Activated CD4-positive, alpha-beta T cell treated with anti-CD3 and anti-CD28 coated beads, Interleukin-2, amount 50 U/mL, for 16 hours (primary cell): ENCODE measurements around the gene TM9SF1.

Experiments used
- DNase-seq: peaks from one replicate; pipeline ENCODE4 v3.0.0-alpha.2; 2020

The TM9SF1 gene

DNA sequence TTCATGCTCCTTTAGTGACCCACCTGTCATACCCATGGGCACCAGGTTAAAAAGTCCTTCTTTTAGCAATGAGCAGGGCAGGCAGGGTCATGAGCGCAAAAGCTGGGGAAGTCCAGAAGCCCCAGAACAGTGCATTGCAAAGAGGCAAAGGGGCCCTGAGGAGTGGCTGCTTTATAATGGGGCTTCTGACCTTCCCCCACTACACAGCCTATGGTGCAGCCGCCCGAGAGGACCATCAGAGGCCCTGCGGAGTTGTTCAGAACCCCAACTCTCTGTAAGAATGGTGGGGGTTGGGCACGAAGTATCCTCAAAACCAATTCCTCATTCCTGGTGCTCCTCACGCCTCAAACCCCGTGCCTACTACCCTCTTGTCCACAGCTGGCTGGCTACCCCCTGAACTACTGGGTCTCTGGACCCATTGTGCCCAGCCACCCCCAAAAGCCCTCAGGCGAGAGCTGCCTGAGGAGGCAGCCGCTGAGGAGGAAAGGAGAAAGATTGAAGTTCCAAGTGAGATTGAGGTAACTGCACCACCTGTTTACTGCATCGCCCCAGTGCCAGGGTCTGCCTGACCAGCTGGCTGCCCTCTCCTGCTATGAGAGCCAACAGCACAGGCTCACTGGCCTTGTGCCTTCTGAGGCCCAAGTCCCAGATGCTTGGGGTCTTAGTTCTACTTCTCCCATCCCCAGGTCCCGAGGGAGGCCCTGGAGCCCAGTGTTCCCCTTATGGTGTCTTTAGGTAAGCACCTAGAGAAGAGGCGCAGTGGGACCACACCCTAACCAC is 16.7 kb downstream of the TM9SF1 start:
- no peak for DNase-seq

DNA sequence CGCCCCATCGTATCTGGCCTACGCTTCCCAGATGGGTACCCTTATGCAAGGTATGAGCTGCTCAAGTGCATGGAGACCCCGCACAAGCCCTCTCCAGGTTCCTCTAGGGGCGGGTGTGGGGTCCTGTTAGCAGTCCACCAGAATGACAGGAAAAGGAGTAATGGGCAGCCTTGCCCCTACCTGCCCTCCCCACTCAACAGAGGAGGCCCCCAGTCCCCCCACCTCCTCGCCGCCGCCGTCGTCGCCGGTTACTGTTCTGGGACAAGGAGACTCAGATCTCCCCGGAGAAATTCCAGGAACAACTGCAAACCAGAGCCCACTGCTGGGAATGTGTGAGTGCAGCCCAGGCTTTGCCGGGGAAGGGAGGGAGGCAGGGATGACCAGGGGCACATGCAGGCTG is 17.4 kb downstream of the TM9SF1 start:
- no peak for DNase-seq

DNA sequence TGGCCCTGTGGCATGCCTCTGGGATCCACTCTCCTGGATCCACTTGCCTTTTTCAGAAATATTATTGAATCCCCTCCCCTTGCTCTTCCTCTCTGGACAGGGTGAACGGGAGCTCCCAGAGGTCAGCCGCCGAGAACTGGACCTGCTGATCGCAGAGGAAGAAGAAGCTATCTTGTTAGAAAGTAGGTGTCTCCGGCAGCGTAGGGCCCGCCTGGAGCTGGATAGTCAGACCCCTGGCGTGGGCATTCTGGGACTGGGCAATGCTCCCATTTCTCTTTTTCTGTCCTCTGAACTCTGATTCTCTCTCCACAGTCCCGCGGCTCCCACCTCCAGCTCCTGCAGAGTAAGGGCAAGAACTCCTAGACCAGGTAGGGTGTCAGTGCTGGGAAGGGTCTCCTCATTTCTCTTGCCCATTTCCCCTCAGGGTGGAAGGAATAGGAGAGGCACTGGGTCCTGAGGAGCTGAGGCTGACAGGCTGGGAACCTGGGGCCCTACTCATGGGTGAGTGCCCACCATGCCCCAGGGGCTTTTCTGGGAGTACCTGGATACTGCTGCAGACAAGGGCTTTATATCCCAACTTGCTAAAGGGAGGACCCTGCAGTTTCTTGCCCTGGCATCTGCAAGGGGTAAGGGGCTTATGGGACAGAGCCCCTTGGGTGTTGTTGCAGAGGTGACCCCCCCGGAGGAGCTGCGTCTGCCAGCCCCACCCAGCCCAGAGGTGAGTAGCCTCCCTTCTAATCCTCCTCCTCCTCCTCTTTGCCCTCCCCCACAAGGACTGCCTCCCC is 18.0 kb downstream of the TM9SF1 start:
- DNase-seq = no peak

DNA sequence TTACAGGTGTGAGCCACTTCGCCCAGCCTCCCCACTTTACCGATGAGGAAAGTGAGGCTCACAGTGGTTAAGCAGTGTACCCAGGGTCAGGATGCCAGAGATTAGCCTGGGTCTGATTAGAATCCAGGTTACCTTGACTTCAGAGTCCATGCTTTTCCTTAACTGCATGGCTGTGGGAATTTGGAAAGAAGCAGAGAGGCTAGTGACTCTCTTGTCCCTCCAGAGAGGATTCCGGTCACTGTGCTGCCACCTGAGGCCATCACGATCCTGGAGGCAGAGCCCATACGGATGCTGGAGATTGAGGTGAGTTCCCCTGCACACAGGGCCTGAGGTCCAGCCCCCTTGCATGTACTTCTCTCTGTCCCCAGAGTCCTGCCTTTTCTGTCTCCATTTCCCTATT is 18.6 kb downstream of the TM9SF1 start:
- DNase-seq = no peak

DNA sequence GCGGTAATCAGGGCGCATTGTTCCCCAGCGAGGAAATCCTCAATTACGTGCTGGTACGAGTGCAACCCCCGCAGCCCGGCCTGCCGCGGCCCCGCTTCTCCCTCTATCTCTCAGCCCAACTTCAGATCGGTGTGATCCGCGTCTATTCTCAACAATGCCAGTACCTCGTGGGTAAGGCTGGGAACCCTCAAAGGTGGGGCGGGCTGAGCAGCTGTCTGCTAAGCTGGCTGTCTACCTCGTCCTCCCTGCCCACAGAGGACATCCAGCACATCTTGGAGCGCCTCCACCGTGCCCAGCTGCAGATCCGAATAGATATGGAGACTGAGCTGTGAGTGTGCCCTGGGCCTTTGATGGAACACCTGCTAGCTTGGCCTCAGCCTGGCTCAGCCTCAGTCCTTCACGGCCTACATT is 22.4 kb downstream of the TM9SF1 start:
- DNase-seq = no peak

DNA sequence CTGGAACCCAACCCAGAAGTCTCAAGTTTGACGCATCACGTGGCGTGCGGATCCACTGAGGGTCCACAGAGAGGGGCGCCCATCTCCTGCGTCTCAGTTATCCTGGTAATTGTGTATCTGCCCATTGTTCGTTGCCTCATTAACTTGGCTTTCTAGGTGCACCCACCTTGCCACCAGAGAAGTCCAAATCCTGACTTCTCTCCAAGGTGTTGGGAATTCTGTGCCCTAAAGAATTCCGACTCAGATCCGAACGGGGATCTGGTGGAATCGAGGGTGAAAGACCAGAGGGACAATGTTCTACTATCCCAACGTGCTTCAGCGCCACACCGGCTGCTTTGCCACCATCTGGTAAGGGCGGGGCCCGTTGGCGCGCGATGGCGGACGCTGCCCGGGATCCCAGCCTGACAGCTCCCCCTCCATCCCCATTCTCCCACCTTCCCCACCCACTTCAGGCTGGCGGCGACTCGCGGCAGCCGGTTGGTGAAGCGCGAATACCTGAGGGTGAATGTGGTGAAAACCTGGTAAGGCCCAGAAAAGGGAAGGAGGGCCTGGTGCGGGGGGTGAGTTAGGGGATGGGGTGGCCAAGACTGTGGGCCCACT is 22.9 kb downstream of the TM9SF1 start:
- no peak for DNase-seq

DNA sequence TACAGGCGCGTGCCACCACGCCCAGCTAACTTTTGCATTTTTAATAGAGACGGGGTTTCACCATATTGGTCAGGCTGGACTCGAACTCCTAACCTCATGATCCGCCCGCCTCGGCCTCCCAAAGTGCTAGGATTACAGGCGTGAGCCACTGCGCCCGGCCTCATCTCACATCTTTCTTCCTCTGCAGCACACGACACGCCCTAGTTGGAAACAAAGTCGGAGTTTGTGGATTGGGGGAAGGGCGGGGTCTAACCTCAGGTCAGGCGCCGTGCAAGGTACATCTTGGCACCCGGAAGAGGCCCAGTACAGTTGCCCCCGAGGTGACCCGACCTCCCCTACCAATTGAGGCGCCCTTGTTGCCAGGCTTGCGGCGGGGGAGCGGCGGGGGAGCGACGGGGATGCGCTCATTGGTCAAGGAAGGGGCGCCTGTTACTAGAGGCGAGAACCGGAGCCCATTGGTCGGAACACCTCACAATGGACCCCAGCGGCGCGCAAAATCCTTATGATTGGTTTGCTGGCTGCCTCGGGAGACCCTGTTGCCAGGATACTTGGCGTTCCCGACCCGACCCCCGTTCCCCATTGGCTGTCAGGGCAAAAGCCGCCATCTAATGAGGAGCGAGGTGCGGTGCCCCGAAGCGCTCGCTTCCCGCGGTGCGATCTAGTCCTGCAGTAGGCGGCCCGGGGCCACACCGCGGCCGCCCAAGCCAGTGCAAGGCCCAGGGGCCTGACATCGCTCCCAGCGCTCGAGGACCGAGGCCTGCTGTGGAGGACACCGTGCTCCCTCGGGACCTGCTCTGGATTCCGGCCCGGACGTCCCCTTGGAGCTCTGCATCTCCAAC is 23.6 kb downstream of the TM9SF1 start, which contains the start of gene REC8:
REC8 (plus strand) TSS at position 659 of the 839 bp plus-strand sequence. CDS start 473 bp downstream, outside the sequence.
- DNase-seq = peak; percentile 70

DNA sequence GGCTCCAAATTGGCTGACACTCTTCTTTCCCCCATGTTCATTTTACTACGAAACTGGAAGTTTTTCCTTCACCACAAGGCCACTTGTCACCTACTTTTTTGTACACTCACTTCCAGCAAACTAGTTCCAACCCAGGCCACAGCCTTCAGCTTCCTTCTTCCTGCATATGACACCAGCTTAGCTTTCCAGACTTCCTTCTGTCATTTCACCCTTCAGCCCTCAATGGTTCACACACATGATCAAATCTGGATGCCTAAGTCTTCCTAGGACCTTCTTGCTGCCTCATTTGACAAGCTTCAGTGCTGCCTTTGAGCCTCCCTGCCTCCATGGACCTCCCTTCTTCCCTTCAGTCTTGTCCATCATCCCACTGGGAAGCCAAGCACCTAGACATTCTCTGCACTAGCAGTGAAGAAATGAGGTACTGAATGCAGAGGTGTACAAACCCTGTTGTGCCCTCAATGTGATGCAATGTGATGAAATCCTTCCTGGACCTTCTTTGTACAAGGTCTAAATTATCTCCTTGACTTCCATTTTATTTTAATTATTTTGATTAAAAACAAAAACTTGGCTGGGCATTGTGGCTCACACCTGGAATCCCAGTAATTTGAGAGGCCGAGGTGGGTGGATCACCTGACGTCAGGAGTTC is 27.6 kb downstream of the TM9SF1 start:
- no peak for DNase-seq

DNA sequence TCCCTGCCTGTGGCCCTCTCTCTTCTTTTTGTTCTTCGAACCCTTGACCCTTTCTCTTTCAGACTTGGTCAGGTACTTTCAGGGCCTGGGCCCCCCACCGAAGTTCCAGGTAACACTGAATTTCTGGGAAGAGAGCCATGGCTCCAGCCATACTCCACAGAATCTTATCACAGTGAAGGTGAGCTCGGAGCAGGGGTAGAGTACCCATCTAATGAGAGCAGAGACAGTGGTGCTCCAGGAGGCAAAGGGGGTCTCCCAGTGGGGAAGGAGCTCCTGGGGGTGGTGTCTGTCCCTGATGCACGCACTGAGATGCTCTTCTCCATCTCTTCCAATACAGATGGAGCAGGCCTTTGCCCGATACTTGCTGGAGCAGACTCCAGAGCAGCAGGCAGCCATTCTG is 29.5 kb downstream of the TM9SF1 start:
- no peak for DNase-seq

DNA sequence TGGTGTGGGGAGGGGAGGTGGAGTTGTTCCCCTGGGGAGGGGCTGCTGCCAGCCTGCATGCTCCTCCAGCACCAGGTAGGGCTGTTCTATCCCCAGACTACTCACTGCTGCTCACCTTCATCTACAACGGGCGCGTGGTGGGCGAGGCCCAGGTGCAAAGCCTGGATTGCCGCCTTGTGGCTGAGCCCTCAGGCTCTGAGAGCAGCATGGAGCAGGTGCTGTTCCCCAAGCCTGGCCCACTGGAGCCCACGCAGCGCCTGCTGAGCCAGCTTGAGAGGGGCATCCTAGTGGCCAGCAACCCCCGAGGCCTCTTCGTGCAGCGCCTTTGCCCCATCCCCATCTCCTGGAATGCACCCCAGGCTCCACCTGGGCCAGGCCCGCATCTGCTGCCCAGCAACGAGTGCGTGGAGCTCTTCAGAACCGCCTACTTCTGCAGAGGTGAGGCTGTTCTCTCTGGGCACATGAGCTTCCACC is 30.7 kb downstream of the TM9SF1 start:
- no peak for DNase-seq

DNA sequence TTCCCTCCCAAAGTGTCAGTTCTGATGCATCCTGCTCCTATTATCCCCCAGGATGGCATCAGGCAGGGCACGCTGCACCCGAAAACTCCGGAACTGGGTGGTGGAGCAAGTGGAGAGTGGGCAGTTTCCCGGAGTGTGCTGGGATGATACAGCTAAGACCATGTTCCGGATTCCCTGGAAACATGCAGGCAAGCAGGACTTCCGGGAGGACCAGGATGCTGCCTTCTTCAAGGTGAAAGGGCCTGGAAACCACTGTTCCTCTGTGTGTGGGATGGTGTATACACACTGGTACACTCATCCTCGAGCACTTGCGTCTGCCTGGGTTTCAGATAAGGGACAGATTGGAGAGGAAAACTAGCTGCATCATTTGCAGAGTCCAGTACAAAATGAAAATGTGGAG is 33.1 kb downstream of the TM9SF1 start:
- DNase-seq = no peak

DNA sequence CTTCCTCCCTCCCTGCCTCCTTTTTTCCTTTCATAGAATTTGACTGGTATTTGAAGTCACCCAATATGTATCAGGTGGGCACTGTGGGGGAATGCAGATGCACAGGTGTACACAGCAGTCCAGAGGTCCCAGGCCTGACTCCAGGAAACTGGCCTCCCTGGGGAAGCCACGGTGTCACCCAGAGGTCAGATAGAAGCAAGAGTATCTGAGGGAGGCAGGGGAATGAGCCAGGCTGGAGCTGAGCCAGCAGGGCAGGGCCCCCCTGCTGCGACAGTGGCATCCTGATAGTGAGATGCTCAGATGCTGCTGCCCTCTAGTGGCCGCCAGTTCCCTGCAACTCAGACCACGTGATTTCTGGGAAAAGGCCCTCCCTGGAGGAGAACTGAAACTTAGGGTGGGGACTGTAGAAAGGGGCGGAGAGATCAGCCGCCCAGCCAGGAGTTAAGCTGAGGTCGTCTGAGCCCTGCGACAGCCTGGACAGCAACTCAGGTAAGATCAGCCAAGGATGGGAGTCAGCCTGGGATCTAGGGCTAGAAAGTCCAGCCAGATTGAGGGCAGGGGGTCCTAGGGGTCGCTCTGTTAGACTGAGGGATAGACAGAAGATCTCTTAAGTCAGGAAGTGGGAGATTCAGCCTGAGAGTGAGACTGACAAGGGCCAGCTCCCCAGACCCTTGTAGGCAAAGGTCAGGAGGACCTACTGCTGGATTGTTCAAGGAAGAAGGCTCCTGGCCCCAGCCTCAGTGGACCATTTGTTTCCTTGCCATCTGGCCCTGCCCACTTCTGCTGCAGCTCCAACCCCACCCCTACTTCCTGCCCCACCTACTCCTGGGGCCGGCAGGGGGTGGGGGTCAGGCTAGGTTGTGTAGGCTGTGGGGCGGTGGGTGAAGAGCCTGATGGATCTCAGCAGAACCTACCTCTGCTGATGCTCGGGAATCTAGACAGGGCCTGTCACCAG is 34.1 kb downstream of the TM9SF1 start, which contains the start of gene IRF9:
IRF9 (plus strand) TSS at position 416 of the 955 bp plus-strand sequence. CDS start 880 bp downstream, outside the sequence.
- DNase-seq = peak; percentile 98

DNA sequence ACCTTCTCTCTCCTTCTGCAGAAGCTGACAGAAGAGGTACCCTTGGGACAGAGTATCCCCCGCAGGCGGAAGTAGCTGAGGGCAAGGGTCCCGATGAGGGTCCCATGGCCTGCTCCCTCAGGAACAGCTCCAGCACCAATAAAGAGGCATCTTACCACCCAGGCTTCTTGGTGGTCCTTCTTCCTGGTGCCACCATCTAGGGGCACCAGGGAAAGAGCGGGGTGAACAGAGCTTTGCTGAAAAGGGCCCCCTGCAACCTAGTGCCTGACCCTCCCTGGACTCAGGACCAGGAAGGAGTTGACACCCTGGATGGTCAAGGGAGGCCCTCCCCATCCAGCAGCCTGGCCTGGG is 34.8 kb downstream of the TM9SF1 start:
- no peak for DNase-seq

DNA sequence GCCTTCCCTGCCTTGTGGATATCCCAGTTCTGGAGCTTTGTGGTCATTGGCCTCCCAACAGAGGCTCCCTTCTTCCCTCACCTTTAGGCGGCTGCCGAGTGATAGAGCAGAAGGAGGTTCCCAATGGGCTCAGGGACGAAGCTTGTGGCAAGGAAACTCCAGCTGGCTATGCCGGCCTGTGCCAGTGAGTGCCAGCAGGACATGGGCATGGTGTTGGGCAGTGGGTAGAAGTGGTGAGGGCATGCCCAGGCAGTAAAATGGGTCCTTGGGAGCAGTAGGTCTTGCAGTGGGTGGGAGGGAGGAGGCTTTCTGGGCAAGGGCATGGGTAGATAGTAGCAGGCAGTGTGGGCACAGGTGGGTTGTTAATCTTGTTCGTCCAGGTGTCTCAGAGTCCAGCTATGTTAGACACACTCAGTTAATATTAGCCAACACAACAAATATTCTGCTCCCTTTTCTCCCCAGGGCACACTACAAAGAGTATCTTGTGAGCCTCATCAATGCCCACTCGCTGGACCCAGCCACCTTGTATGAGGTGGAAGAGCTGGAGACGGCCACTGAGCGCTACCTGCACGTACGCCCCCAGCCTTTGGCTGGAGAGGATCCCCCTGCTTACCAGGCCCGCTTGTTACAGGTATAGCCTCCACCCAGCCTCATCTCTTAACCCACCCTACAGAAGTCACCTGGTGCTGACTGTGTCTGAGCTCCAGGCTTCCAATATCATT is 35.3 kb downstream of the TM9SF1 start:
- DNase-seq = no peak

DNA sequence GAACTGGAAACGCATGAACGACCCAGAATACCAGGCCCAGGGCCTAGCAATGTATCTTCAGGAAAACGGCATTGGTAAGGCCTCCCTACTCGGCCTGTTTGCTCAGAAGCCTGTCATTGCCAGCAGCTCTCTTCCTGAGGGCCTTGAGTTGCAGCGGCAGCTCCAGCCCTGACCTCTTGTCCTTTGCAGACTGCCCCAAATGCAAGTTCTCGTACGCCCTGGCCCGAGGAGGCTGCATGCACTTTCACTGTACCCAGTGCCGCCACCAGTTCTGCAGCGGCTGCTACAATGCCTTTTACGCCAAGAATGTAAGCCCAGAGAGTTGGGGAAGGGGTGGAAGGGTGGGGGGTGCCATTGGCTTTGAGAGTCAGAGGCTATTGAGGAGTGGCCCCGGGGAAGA is 37.9 kb downstream of the TM9SF1 start:
- no peak for DNase-seq

DNA sequence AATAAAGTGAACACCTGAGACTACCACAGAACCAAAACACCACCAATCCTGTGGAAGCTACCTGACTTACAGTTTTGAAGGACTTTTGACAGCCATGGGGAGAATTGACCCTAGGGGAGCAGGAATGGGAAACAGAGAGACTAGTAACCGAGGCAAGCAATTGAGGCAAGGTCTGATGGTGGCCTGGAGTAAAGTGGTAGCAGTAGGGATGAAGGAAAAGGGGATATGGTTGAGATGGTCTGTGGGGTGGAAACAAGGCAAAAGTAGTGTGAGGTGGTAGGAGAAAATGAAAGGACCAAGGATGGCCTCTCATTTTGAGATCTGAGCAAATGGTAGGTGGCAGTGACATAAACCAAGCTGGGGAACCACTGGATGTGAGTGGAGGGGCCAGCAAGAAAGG is 38.4 kb downstream of the TM9SF1 start:
- no peak for DNase-seq

DNA sequence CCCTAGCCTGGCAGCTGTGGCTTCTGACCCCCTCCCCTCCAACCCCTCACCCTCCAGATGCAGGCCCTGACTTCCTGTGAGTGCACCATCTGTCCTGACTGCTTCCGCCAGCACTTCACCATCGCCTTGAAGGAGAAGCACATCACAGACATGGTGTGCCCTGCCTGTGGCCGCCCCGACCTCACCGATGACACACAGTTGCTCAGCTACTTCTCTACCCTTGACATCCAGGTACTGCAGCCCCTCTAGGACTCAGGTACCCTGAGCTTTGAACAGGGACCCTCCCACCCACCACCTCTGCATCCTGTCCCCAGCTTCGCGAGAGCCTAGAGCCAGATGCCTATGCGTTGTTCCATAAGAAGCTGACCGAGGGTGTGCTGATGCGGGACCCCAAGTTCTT is 40.1 kb downstream of the TM9SF1 start:
- DNase-seq = no peak

DNA sequence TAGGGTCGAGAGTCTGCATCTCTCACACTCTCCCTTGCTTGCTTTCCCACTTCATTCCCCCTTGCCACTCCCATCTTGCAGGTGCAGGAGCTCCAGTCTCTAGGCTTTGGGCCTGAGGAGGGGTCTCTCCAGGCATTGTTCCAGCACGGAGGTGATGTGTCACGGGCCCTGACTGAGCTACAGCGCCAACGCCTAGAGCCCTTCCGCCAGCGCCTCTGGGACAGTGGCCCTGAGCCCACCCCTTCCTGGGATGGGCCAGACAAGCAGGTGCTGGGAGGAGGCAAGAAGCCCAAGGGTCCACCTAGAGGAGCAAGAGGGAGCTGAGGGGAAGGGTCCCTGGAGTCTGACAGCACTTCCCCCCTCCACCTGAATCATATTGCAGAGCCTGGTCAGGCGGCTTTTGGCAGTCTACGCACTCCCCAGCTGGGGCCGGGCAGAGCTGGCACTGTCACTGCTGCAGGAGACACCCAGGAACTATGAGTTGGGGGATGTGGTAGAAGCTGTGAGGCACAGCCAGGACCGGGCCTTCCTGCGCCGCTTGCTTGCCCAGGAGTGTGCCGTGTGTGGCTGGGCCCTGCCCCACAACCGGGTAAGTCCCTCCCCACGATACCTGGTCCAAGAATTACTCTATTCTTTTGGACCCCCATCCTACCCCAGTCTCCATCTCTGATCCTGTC is 43.7 kb downstream of the TM9SF1 start:
- no peak for DNase-seq

DNA sequence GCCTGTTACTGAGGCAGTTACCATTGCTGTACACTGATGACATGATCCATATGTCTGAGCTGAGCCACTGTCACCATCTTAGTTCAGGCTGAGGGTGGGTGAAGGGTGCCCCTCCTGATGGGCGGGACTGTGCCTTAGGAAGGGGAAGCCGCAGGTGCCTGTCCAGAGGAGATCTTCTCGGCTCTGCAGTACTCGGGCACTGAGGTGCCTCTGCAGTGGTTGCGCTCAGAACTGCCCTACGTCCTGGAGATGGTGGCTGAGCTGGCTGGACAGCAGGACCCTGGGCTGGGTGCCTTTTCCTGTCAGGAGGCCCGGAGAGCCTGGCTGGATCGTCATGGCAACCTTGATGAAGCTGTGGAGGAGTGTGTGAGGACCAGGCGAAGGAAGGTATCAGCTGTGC is 44.2 kb downstream of the TM9SF1 start:
- no peak for DNase-seq

DNA sequence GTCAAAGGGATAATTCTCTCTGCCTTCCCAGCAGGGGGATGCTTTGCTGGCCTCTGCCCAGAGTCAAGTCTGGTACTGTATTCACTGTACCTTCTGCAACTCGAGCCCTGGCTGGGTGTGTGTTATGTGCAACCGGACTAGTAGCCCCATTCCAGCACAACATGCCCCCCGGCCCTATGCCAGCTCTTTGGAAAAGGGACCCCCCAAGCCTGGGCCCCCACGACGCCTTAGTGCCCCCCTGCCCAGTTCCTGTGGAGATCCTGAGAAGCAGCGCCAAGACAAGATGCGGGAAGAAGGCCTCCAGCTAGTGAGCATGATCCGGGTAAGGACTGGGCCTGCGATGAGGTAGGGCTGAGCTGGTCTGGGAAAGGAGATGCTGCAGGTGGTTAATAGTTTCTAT is 44.7 kb downstream of the TM9SF1 start:
- no peak for DNase-seq
